Hematopoietic multipotent progenitor cell (in vitro differentiated cells): ENCODE data around the gene NR1I3. TPM values are rescaled to one million over a fixed set of nuclear protein-coding genes. Genes with fewer than 3 reads are reported as not detected.
"Not testable (repeated sequence)": the region's sequence is repeated elsewhere in the genome, so short reads cannot be mapped to it uniquely, and the experiment has no call there.

Source experiments
- DNase-seq, 3 donors: peaks; one replicate each; pipeline ENCODE4 v3.0.0-alpha.2; 2011 to 2015; ENCODE audit warnings: low read depth in 2 of 3, low spot score in 2 of 3
- total RNA-seq: library from RNA; depleted of rRNA; stranded (reverse); fragments of >200 nt; gene quantifications from one replicate; pipeline ENCODE4 v1.2.3, GENCODE V29; 2012

The NR1I3 gene
- total RNA-seq, 1 donor: not detected

DNA sequence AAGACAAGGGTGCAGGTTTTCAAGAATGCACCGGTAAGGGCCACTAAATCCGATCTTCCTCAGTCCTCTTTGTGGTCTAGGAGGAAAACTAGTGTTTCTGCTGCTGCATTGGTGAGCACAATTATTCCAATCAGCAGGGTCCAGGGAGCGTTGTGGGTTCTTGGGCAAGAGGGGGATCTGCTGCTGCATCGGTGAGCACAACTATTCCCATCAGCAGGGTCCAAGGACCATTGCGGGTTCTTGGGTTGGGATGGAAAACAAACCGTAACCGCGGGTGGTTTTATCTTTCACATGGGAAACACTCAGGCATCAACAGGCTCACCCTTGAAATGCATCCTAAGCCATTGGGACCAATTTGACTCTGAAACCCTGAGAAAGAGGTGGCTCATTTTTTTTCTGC lies 13.6 kb upstream of the NR1I3 start:
- no peak for DNase-seq

DNA sequence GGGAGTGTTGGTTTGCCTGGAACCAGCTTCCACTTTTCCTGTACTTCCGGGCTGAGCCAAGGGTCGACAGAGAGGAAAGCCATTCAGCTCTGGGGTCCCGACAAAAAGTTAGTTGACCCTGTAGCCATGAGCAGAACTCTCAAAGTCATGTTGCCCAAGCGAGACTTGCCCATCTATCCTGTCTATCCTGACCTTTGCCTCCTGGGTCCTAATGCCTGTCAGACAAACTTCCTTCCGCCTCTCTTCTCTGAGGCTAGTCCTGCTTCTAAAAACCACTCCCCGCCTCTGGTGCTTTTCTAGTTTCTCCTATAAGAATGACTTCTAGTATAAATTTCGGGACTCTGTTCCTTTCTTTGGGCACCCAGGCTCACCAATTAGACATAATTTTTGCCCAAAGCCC lies 12.8 kb upstream of the NR1I3 start:
- DNase-seq: no peak

GRCh38 chr1:161250100-161250499 lies 12.1 kb upstream of the NR1I3 start:
- DNase-seq: not testable (repeated sequence)

DNA sequence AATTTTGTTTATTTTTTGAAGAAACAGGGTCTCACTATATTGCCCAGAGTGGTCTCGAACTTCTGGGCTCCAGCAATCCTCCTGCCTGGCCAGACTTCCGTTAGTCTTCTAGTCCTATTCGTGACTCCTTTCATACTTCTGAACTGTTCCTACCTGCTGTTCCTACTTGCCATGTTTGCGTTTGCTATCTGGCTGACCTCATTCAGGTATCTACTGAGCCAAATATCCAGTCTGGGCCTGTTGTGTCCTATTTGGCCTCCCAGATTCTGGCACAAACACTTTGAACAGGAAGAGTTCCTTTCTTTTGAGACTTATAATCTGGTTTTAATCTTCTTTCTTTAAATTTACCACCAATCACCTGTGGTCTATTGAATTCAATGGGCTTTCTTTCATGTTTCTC lies 6.9 kb upstream of the NR1I3 start:
- DNase-seq: no peak

DNA sequence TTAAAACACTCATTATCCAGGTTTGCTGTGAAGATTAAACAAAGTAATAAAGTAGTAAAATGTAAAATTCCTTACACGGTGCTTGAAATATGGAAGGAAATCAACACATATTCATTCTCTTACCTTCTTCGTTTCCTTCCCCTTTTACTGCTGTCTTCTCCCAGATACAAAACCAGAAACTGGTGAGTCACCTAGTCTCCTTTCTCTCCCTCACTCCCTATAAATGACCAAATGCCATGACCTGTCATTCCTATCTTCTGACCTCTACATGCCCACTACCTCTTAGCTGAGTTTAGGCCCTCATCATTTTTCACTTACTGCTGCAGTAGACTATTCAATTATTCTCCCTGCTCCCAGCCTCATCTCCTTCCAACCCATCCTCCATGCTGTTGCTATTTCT lies 4.3 kb upstream of the NR1I3 start:
- DNase-seq: peak in 1 of 3 donors; percentile 17

DNA sequence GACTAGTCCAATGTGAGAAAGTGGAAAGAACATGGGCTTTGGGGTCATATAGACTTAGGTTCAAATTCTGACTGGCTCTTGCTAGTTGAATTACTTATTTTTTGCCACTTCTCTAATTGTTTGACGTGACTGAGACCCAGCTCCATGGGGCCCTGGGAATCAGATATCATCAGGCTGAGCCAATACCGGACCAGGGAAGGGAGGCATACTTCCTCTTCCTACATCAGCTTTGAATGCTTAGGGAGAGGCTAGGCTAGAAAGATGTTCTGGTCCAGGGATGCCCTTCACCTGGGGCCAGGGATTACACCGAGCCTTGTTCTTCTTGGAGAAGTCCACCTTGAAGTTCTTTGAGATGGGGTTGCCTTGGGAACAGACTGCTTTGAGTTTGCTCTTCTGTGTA lies 3.7 kb upstream of the NR1I3 start:
- no peak for DNase-seq

DNA sequence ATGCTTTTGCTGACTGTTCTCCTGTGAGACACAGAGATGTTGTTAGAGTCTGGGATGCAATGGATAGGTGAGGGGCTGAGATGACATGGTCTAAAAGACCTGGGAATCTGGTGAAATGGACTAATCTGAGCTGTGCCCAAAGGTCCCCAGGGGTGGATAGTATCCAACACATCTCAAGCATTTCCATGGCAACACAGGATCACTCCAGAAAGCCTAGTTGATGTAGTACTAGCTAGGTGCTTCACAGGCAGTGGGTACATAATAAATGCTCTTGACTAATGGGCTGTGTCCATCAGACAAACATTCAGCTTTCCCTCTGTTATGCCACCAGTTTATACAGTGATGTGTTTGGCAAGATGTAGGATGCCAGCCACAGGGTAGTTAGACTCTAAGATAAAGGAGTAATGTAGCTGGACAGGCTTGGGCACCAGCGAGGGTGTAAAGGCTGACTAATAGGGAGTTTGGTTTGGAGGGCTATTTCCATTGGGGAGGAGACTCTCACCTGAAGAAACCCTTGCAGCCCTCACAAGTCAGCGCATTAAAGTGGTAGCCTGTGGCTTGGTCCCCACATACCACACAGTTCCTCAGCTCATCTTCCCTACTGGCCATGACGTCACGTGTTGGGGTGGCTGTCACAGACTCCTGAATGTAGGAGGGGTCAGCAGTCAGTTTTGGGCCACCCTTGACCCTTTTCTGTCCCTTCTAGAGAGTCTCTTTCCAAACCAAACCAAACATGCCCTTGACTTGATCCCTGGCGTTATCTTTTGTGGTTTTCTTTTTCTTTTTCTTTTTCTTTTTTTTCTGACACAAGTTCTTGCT lies 1.8 kb downstream of the NR1I3 start:
- DNase-seq: no peak

DNA sequence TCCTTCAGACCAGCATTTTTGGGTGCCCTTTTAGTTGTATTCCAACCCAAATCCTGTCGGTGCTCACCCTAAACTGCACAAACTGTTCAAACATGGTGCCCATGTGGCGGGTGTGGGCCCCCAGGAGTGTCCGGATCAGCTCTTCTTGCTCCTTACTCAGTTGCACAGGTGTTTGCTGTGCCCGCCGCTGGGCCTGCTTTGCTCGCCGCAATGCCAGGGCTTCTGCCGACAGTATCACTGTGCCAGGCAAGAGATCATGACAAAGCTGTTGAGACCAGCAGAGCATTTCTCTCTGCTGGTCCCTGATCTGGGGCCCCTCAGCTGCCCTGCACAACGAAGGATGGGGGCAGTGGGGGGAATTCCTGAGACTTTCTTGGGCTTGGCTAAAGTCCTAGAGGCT lies 4.9 kb downstream of the NR1I3 start:
- DNase-seq: no peak

GRCh38 chr1:161230762-161231161 lies 7.2 kb downstream of the NR1I3 start:
- no peak for DNase-seq

DNA sequence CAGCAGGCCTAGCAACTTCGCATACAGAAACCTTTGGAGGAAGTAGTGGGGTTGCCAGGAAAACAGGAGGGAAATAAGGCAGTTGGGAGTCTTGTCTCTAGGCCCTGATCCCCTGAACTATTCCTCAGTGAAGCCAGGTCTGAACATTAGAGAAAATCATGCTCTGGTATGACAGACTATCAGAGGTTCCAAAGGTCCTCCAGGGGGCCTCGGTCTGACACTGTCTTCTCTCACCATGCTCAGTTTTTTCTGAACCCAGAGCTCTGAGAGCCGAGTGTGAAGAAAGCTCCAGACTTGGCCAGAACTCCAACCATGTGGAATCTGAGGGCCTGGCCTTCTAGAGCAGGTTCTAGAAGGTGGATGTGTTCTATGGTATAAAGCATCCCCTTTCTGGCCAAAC lies 8.1 kb downstream of the NR1I3 start:
- DNase-seq: peak in 2 of 3 donors; percentile 26 to 53

GRCh38 chr1:161228032-161228431 lies 10.0 kb downstream of the NR1I3 start:
- DNase-seq: no peak

DNA sequence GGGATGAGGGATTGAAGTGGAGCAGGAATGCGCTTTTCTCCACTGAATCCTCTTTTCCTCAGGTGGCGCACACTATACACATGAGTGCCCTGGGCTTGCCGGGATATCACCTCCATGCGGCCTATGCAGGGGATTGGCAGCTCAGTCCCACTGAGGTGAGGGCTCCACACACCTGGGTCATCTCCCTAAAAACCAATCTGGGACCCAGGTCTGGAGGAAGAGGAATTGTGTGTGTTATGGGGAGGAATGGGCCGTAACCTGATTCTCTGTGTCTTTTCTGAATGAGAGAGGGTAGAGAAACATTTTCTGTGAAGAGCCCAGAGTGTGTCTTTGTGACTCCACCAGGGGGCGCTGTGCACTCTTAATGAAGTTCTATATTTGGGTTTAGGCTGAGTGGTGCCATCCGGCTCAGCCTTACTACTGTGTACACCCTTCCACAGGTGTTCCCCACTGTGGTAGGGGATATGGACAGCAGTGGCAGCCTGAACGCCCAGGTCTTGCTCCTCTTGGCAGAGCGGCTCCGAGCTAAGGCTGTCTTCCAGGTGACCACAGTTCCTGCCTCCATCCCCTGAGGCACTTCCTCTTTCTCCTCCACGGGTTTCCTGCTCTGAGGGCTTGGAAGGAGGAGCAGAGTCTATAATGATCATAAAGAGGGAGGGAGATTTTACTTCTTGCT lies 10.7 kb downstream of the NR1I3 start:
- peak; percentile 78 to 91 (median 86) for DNase-seq

DNA sequence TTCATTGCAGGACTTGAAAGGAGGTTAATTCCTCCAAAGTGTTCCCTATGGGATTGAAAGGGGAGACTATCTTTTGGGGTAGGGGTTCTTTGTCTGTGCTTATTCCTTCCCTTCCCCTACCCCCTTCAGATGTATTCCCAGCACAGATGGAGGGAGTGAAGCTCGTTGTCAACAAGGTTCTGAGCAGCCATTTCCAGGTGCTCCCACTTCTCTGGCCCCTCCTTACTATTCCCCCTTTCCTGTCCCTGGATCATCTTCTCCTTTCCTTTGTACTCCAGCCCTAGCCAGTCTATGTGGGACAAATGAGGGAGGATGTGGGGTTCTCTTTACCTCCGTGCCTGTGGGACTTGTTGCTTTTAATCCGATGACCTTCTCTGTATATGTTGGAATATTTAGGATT lies 11.2 kb downstream of the NR1I3 start:
- no peak for DNase-seq

- DNase-seq: no peak
These were observed 11.7 kb downstream of the NR1I3 start for GRCh38 chr1:161226320-161226711.

DNA sequence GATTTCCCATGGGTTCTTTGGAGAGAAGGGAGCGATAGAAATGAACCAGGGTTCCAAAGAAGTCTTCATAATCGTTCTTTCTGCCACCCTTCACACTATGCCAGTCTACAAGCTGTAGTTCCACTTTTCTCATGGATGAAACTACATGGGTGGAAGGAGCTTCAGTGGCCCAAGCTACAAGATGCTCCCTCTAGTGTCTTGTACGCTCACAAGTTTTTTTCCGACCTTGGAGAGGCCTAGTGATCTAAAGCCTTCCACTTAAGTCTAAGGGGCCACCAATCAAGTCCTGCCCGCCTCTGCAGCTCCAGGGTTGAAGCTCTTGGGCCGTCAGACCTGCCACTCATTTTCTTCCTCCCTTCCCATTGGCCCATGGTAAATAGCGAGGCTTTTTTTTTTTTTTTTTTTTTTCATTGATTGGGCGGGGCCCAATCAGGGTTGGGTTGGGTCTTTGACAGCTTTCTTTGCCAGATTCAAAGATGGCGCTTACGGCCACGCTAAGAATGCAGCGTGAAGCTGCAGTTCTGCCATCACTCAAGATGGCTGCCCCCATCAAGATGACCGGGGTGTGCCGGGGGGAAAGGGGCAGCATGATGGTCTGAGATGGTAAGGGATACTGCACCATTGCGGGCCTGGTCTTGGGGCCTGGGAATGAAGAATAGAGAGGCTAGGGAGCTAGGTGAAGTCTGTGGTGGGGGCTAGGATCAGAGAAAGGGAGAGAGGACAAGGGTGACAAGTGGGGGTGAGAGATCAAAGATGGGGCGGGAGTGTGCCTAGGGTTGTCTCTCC lies 12.3 kb downstream of the NR1I3 start, which contains the start of gene TOMM40L:
Gene TOMM40L, plus strand, starts transcription at position 527 of the 786 bp plus-strand sequence. CDS start 430 bp downstream, outside the sequence.
- peak; percentile 77 to 100 (median 98) for DNase-seq

DNA sequence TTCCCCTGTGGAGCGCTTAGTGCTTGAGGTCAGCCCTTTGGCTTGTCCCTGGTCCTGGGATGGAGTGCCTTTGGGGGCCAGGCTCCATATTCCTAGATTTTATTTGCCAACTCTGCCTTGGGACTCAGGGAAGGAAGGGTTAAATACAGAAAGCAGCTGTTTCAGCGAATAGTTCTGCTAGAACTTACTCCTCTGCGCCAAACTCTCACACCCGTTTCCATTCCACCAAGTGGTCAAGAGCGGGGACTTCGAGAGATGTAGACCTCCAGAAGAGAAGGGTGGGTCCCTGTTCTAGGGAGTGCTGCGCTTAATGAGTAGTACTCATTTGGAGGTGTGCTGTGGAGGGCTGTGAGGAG lies 12.8 kb downstream of the NR1I3 start:
- no peak for DNase-seq

- not testable (repeated sequence) for DNase-seq
These were observed 13.3 kb downstream of the NR1I3 start for GRCh38 chr1:161224695-161225087.

- no peak for DNase-seq
These were observed 14.0 kb downstream of the NR1I3 start for GRCh38 chr1:161223805-161224694.

DNA sequence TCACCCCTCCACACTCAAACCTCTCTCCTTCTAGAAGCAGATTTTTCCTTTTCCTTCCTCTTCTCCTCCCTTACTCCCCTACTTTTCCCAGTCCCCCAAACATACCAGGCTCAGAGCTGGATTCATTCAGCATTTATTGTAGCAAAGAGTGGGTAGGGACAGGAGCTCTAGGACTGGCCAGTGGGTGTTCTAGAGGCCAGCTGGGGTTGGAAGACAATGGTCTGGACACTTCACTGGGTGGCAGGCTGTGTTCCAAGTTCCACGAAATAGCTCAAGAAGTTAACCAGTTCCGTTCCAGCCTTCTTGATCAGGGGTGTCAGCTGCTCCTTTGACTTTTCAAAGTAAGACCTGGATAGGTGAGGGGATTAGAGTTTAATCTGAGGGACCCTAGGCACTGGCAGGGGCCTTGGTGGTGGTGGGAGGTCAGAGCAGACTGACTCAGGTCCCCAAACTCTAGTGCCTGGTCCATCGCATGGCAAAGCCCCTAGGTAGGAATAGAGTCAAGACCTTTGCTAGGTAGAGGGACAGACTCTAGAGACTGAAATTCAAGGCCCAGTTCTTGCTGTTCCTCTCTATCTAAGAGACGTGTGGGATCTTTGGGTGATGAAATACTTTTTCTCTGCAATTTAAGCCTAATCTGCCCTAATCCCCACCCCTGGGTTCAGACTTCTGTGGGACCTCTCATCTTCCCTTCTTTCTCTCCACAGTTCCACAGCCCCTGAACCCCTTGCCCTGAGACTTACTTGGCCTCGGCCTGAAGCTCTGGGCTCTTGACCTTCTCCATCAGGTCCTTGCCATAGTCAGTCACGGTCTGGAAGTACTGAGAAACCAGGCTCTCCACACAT lies 15.6 kb downstream of the NR1I3 start:
- no peak for DNase-seq
